Endothelial cell of umbilical vein (primary cell): ENCODE data around the gene TMPRSS11E. TPM values are rescaled to one million over a fixed set of nuclear protein-coding genes. Genes with fewer than 3 reads are reported as not detected.

ENCODE experiments used
- BruUV-seq: library from RNA; stranded (reverse); fragments of 400-500 nt; replicated peaks from 2 replicates; lab custom pipeline; 2021; lab: Mats Ljungman, UMichigan
- CTCF ChIA-PET: fragments of 300-600, 350-600 bp; sonication (Branson Sonifier 250); formaldehyde crosslinking; loops from one replicate; lab custom pipeline; 2021; ENCODE audit warnings: antibody characterized with exemption, inconsistent platforms; lab: Charles Lee
- POLR2A ChIA-PET: fragments of 300-600, 350-600 bp; sonication (Branson Sonifier 250); formaldehyde crosslinking; loops from one replicate; lab custom pipeline; 2021; ENCODE audit warnings: antibody characterized with exemption, inconsistent platforms; lab: Charles Lee
- DNase-seq: peaks from one replicate; pipeline ENCODE4 v3.0.0-alpha.2; 2011; ENCODE audit warnings: low read depth, low spot score
- FAIRE-seq: peaks from 2 replicates; lab custom pipeline; 2011; peaks lifted over from hg19 to GRCh38; lab: Jason Lieb, UNC
- H2AFZ ChIP-seq: 2 replicates; pipeline ENCODE4 v1.6.0; 2012; ENCODE audit warnings: low read depth, low read length, control low read depth, inconsistent platforms
- H3K27ac ChIP-seq: 2 replicates; pipeline ENCODE4 v1.5.1; 2011; ENCODE audit warnings: low read depth, mild to moderate bottlenecking, control low read depth, low read length, moderate library complexity; ENCODE audit not compliant: insufficient read depth
- H3K27me3 ChIP-seq, 2 experiments: 2 replicates each; pipeline versions ENCODE4 v1.6.0 to v1.6.1; 2011; ENCODE audit warnings: low read length in 2 of 2, mixed read lengths in 1 of 2; ENCODE audit not compliant: control insufficient read depth in 2 of 2, insufficient read depth in 2 of 2
- H3K36me3 ChIP-seq, 2 experiments: 2 replicates in 1 of 2; 3 replicates in 1 of 2; pipeline ENCODE4 v1.5.1; 2011; ENCODE audit warnings: low read length in 2 of 2, mild to moderate bottlenecking in 1 of 2, moderate library complexity in 1 of 2; ENCODE audit not compliant: control insufficient read depth in 2 of 2, insufficient read depth in 2 of 2; ENCODE audit errors: extremely low read depth in 1 of 2
- H3K4me1 ChIP-seq: 3 replicates; pipeline ENCODE4 v1.5.1; 2011; ENCODE audit warnings: mild to moderate bottlenecking, low read length; ENCODE audit not compliant: control insufficient read depth, insufficient read depth; ENCODE audit errors: extremely low read depth
- H3K4me2 ChIP-seq: 2 replicates; pipeline ENCODE4 v1.6.1; 2011; ENCODE audit warnings: low read length, control low read depth, mixed read lengths; ENCODE audit not compliant: insufficient read depth
- H3K4me3 ChIP-seq, 3 experiments: fragments of 200-600 bp in 1 of 3; sonication (generic), shearing (Covaris generic) in 1 of 3; replicated peaks in 1 of 3; 2 replicates each; pipeline ENCODE4 v1.5.1; 2011 to 2016; ENCODE audit warnings: control low read depth in 3 of 3, low read length in 3 of 3, mild to moderate bottlenecking in 2 of 3, inconsistent platforms in 1 of 3, low read depth in 1 of 3, moderate library complexity in 1 of 3; ENCODE audit not compliant: insufficient read depth in 1 of 3
- H3K79me2 ChIP-seq: 2 replicates; pipeline ENCODE4 v1.6.0; 2012; ENCODE audit warnings: low read length, inconsistent platforms; ENCODE audit not compliant: control insufficient read depth, insufficient read depth
- H3K9ac ChIP-seq: replicated peaks from 2 replicates; pipeline ENCODE3; 2011; ENCODE audit warnings: low read length, control low read depth; ENCODE audit not compliant: insufficient read depth; ENCODE audit errors: extremely low read depth
- H3K9me1 ChIP-seq: replicated peaks from 3 replicates; pipeline ENCODE4 v1.6.0; 2011; ENCODE audit warnings: mild to moderate bottlenecking, low read length; ENCODE audit not compliant: control insufficient read depth, insufficient read depth; ENCODE audit errors: extremely low read depth
- H3K9me3 ChIP-seq: replicated peaks from 2 replicates; pipeline ENCODE4 v1.5.1; 2012; ENCODE audit warnings: low read length, inconsistent platforms; ENCODE audit not compliant: control insufficient read depth, insufficient read depth
- H4K20me1 ChIP-seq: replicated peaks from 2 replicates; pipeline ENCODE3; 2011; ENCODE audit warnings: mild to moderate bottlenecking, low read length; ENCODE audit not compliant: control insufficient read depth, insufficient read depth; ENCODE audit errors: extremely low read depth
- CTCF ChIP-seq, 2 donors: IDR thresholded peaks; 1 replicate in 1 of 2; 2 replicates in 1 of 2; pipeline ENCODE4 v1.5.1; 2011; ENCODE audit warnings: low read length in 2 of 2, mild to moderate bottlenecking in 2 of 2, moderate library complexity in 2 of 2, control low read depth in 1 of 2, inconsistent platforms in 1 of 2, low read depth in 1 of 2; ENCODE audit not compliant: insufficient read depth in 1 of 2; ENCODE audit errors: extremely low read depth in 1 of 2
- EZH2 ChIP-seq: IDR thresholded peaks from 2 replicates; pipeline ENCODE4 v1.6.1; 2012; ENCODE audit warnings: borderline replicate concordance, low read depth, mild to moderate bottlenecking, moderate library complexity, low read length, inconsistent platforms; ENCODE audit not compliant: severe bottlenecking
- FOS ChIP-seq: IDR thresholded peaks from 2 replicates; pipeline ENCODE4 v1.6.1; 2011; ENCODE audit warnings: mild to moderate bottlenecking, low read length, moderate library complexity, borderline replicate concordance; ENCODE audit not compliant: insufficient read depth
- GATA2 ChIP-seq: IDR thresholded peaks from 2 replicates; pipeline ENCODE4 v1.7.0; 2011; ENCODE audit warnings: low read depth, mild to moderate bottlenecking, moderate library complexity, mixed read lengths, low read length; ENCODE audit not compliant: insufficient read length, insufficient read depth
- JUN ChIP-seq: IDR thresholded peaks from 2 replicates; pipeline ENCODE4 v1.6.1; 2011; ENCODE audit warnings: borderline replicate concordance, low read depth; ENCODE audit not compliant: insufficient read length, insufficient read depth
- MAX ChIP-seq: IDR thresholded peaks from 2 replicates; pipeline ENCODE4 v1.6.1; 2011; ENCODE audit not compliant: insufficient read depth, insufficient read length
- MYC ChIP-seq: IDR thresholded peaks from one replicate; pipeline ENCODE4 v1.6.1; 2011; ENCODE audit warnings: mild to moderate bottlenecking, low read depth, low read length
- POLR2A ChIP-seq: IDR thresholded peaks from 2 replicates; pipeline ENCODE4 v1.6.1; 2012; ENCODE audit warnings: low read depth, mild to moderate bottlenecking, control low read depth, low read length
- POLR2AphosphoS5 ChIP-seq: IDR thresholded peaks from 2 replicates; pipeline ENCODE4 v1.6.1; 2012; ENCODE audit warnings: low read depth, mild to moderate bottlenecking, control low read depth, low read length, moderate library complexity; ENCODE audit not compliant: insufficient read depth
- dilution Hi-C: fragments of 300-500 bp; cut with MboI; formaldehyde crosslinking; loops from one replicate; pipeline ENCODE4 v1.15.0; 2019; ENCODE audit warnings: low sequenced_read_pairs; ENCODE audit not compliant: extremely low pct_ligation_motif_present
- intact Hi-C: fragments of 100-400 bp; cut with micrococcal nuclease; formaldehyde crosslinking; loops from one replicate; pipeline ENCODE4 v1.10.0; 2022
- polyA plus RNA-seq, 4 experiments: library from polyadenylated mRNA; depleted of rRNA in 3 of 4; stranded (reverse) in 3 of 4; unstranded in 1 of 4; fragments of >200 nt; gene quantifications; 2 replicates each; pipeline versions ENCODE4 v1.2.1 to v1.2.3, GENCODE V29; 2011 to 2012; ENCODE audit warnings: missing spikeins in 1 of 4
- total RNA-seq: library from RNA; stranded (reverse); gene quantifications from 2 replicates; pipeline ENCODE4 v1.2.3, GENCODE V29; 2021

TMPRSS11E gene
- total and polyA plus RNA-seq, 2 donors (not counting 3 experiments of a cell fraction or from before 2014, with no cell fraction given): not detected

- TF ChIP-seq POLR2AphosphoS5: no peak
- TF ChIP-seq MYC: no peak
- no peak for TF ChIP-seq GATA2
- TF ChIP-seq POLR2A: no peak
- no peak for TF ChIP-seq EZH2
- no peak for TF ChIP-seq JUN
- no peak for TF ChIP-seq MAX
- TF ChIP-seq CTCF (IDR thresholded peaks at IDR 0.05; ENCODE audit: extremely low read depth in 1 of 2, insufficient read depth in 1 of 2, low read depth in 1 of 2, low read length in 2 of 2): no peak
- no peak for TF ChIP-seq FOS
- Histone ChIP-seq H3K9me3 (no peaks in the 10 kb centered on the region), H3K4me1 (no peaks in the 10 kb centered on the region), H2AFZ (no peak overlapping the region), H3K79me2 (no peaks in the 10 kb centered on the region), H3K36me3 (no peaks in the 10 kb centered on the region), H3K9me1 (no peaks in the 10 kb centered on the region), H3K27ac (no peak overlapping the region), H4K20me1 (no peaks in the 10 kb centered on the region), H3K4me2 (no peak overlapping the region), H3K9ac (no peak overlapping the region), H3K4me3 (no peak overlapping the region), H3K27me3 (no peaks in the 10 kb centered on the region)
- intact Hi-C loops: no loop called here
- no TSS peak for BruUV-seq
- dilution Hi-C loops: no loop called here
- DNase-seq (no peak), FAIRE-seq (no peak)
- POLR2A ChIA-PET: no interaction called here
- CTCF ChIA-PET: no interaction called here
Measured at GRCh38 chr4:68462691-68463090, 15.4 kb downstream of the TMPRSS11E start.
